HG03025 (cell line): ENCODE results near the gene ZNF429.
"Not testable (repeated sequence)": the region's sequence is repeated elsewhere in the genome, so short reads cannot be mapped to it uniquely, and the experiment has no call there.

Experiments used
- ATAC-seq: cut with Tn5 transposase; IDR thresholded peaks from one replicate; pipeline ENCODE4 v1.9.1; 2021; ENCODE audit warnings: mild to moderate bottlenecking, moderate library complexity; ENCODE audit not compliant: unreplicated experiment, low FRiP score

The ZNF429 gene

DNA sequence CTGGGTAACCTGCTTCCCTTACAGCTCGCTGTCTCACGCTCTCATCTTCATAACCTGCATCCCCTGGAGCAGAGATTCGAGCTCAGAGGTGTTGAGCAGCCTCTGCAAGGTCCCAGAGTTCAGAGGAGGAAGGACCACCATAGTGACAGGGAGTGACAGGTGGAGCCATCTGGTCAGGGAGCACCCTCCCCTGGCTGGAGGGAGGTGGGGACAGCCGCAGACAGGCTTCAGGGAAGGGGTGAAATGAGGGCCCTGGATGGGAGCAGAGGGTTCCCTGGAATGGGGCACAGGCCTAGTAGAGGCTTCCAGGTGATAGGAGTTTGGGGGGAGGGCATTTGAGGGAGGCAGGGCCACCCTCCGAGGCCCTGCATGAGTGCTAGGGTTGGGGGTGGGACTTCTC is 82.1 kb downstream of the ZNF429 start:
- no peak for ATAC-seq

GRCh38 chr19:21588065-21588601 is 82.7 kb downstream of the ZNF429 start:
- no peak for ATAC-seq

DNA sequence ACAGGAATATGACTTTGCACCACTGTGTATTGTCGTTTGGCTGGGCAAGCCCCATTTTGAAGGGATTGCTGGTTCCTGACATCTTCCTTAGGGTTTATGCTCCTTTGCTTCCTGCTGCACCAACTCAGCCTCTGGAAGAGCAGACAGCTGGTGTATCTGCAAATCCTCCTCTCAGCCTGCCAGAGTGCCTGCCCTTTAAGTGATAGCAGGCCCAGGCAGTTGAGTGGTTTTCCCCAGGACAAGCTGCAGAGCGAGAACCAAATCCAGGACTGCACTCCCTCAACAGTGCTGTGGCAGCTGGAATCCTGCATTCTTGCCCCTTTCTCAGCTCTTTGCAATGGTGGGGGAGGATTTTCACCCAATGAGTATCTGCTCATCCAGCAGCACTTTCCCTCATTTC is 85.5 kb downstream of the ZNF429 start:
- no peak for ATAC-seq

GRCh38 chr19:21593008-21593481 is 87.6 kb downstream of the ZNF429 start:
- ATAC-seq, result no peak

DNA sequence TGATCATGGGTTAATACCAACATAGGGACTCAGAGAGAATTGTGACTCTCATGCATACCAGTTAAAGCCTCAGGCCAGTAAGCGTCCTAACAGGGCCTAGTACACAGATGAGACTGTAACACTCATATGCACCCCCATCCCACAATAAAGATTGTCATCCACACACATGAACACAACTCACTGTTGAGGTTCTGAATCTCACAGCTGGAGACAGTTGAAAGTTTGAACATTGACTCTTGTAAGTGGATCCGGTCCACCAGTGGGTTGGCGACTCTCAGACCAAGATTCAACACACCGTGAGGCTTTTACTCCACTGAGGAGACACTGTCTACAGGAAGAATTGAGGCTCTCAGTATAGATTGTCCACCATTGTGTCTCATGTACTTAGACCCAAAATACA is 88.1 kb downstream of the ZNF429 start:
- ATAC-seq, result no peak

GRCh38 chr19:21593934-21594820 is 88.8 kb downstream of the ZNF429 start:
- no peak for ATAC-seq

DNA sequence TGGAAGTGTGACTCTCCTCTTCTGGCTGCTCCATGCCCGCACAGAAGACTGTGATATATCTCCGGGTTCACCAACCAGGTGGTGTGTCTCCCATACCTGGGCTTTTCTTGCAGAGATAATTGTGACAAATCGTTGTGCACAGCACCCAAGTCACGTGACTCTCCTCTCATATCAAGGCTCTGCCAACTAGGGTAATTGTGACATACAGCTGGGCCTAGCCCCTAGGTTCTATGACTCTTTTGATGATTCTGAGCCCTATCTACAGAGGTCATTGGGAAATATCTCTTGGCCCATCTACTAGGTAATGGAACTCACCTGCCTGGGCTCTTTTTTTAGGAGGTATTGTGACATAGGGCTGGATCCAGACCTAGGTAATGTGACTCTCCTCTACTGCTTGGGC is 89.8 kb downstream of the ZNF429 start:
- ATAC-seq, result no peak

GRCh38 chr19:21602082-21602658 is 96.8 kb downstream of the ZNF429 start:
- ATAC-seq, result no peak

- not testable (repeated sequence) for ATAC-seq
Observed at GRCh38 chr19:21602659-21603430, 97.4 kb downstream of the ZNF429 start.

DNA sequence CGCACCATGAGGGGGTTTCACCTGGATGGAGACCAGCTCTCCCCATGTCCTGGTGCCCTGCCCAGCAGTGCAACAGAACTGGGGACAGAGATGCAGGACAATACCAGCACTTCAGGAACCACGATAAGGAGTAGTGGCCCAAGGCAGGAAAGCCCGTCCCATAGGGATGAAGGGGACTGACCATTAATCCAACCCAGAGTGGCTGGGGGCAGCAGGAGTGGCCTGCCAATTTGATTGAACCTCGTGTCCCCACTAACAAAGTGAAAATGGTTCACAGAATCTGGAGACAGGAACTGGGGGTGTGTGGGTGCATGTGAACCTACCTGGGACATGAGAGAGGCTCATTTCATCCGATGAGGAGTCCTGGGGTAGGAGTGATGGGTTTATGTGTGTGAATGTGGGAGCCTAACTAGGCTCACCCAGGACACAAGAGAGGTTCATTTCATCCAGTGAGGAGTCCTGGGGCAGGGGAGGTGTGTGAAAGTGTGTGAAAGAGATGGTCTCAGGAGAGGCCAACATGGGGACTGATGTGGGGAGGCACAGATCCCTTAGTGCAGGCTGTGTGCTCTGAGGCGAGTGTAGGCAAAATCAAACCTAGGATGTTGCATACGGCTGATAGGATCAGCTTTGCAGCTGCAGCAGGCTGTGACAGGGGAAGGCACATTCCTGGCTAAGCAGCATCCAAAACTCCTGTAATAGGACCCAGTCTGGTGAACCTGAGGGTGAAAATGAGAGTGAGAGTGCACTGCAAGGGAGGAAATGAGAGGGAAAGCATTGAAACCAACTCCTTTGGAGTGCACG is 98.2 kb downstream of the ZNF429 start:
- ATAC-seq, result no peak

- no peak for ATAC-seq
Observed at GRCh38 chr19:21604351-21604926, 99.0 kb downstream of the ZNF429 start.
